Measurements from ENCODE around the gene MLLT6.

DNA sequence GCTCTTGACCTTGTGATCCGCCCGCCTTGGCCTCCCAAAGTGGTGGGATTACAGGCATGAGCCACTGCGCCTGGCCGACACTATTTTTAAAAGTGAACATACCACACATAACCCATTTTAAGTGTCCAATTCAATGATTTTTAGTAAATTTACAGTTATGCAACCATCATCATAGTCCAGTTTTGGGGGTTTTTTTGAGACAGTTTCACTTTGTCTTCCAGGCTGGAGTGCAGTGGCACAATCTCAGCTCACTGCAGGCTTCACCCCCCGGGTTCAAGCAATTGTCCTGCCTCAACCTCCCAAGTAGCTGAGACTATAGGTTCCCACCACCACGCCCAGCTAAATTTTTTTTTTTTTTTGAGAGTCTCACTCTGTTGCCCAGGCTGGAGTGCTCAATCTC lies 27.3 kb upstream of the MLLT6 start:
- TF ChIP-seq, protein P1, sequence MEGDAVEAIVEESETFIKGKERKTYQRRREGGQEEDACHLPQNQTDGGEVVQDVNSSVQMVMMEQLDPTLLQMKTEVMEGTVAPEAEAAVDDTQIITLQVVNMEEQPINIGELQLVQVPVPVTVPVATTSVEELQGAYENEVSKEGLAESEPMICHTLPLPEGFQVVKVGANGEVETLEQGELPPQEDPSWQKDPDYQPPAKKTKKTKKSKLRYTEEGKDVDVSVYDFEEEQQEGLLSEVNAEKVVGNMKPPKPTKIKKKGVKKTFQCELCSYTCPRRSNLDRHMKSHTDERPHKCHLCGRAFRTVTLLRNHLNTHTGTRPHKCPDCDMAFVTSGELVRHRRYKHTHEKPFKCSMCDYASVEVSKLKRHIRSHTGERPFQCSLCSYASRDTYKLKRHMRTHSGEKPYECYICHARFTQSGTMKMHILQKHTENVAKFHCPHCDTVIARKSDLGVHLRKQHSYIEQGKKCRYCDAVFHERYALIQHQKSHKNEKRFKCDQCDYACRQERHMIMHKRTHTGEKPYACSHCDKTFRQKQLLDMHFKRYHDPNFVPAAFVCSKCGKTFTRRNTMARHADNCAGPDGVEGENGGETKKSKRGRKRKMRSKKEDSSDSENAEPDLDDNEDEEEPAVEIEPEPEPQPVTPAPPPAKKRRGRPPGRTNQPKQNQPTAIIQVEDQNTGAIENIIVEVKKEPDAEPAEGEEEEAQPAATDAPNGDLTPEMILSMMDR (IDR thresholded peaks at IDR 0.05): no peak
- TF ChIP-seq POLR2A (IDR thresholded peaks at IDR 0.05): no peak

All from ovary (tissue), 3 donors.